Measurements from ENCODE around the gene PVR.
"Not testable (repeated sequence)": the region's sequence is repeated elsewhere in the genome, so short reads cannot be mapped to it uniquely, and the experiment has no call there.

Gene PVR

DNA sequence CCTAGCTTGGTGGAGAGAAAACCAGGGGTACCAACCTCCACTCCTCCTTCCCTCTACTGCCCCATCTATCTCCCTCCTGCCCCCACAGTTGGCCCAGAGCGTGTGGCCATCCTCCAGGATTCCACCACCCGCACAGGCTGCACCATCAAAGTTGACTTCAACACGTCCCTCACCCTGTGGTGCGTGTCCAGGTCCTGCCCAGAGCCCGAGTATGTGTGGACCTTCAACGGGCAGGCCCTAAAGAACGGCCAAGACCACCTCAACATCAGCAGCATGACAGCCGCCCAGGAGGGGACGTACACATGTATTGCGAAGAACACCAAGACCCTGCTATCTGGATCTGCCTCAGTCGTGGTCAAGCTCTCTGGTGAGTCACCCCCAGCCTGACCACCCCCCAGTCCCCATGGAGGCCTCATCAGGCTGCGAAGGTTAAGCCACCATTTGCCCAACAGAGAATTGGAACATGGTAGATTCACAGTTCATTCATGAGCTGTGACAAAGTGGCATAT is 61.8 kb downstream of the PVR start:
- TF ChIP-seq, protein P1, sequence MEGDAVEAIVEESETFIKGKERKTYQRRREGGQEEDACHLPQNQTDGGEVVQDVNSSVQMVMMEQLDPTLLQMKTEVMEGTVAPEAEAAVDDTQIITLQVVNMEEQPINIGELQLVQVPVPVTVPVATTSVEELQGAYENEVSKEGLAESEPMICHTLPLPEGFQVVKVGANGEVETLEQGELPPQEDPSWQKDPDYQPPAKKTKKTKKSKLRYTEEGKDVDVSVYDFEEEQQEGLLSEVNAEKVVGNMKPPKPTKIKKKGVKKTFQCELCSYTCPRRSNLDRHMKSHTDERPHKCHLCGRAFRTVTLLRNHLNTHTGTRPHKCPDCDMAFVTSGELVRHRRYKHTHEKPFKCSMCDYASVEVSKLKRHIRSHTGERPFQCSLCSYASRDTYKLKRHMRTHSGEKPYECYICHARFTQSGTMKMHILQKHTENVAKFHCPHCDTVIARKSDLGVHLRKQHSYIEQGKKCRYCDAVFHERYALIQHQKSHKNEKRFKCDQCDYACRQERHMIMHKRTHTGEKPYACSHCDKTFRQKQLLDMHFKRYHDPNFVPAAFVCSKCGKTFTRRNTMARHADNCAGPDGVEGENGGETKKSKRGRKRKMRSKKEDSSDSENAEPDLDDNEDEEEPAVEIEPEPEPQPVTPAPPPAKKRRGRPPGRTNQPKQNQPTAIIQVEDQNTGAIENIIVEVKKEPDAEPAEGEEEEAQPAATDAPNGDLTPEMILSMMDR (conservative IDR thresholded peaks at IDR 0.05; ENCODE audit: low read depth): no peak
- no peak overlapping the region for H3K27ac ChIP-seq
- POLR2A ChIA-PET (ENCODE audit: low non-redundant PET): no interaction called here
- no peak for DNase-seq (ENCODE audit: low spot score)
- CTCF ChIA-PET: interaction anchor here (1.5 kb wide), 1 partner anchor 16 kb away, joined by 6 read pairs; no protein-coding TSS in a partner anchor

GRCh38 chr19:44706506-44707236 is 63.0 kb downstream of the PVR start:
- TF ChIP-seq, protein P1 (conservative IDR thresholded peaks at IDR 0.05; ENCODE audit: low read depth): no peak
- POLR2A ChIA-PET (ENCODE audit: low non-redundant PET): no interaction called here

GRCh38 chr19:44707794-44708193 is 64.1 kb downstream of the PVR start:
- ChIA-PET POLR2A (ENCODE audit: low non-redundant PET) (no interaction called here), CTCF (interaction anchor here (0.7 kb wide), 1 partner anchor 16 kb away, joined by 4 read pairs; no protein-coding TSS in a partner anchor)
- H3K27ac ChIP-seq: no peak overlapping the region
- TF ChIP-seq, protein P1 (conservative IDR thresholded peaks at IDR 0.05; ENCODE audit: low read depth): no peak
- no peak for DNase-seq (ENCODE audit: low spot score)

More at GRCh38 chr19:44706506-44707236, 63.0 kb downstream of the PVR start:
- H3K27ac ChIP-seq: no peak overlapping the region
- CTCF ChIA-PET: interaction anchor here (0.7 to 1.5 kb wide), 2 partner anchors 17 kb away, joined by 4 to 6 read pairs; no protein-coding TSS in a partner anchor
- no peak for DNase-seq (ENCODE audit: low spot score)

DNA sequence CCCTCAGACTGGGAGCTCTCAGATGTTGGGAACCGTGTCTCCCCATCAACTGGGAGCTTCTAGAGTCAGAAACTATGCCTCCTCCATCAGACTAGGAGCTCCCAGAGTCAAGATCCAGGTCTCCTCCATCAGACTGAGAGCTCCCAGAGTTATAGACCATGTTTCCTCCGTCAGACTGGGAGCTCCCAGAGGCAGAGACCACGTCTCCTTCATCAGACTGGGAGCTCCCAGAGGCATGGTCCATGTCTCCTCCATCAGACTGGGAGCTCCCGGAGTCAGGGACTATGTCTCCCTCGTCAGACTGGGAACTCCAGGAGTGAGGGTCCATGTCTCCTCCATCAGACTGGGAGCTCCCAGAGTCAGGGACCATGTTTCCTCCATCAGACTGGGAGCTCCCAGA is 65.2 kb downstream of the PVR start:
- no peak overlapping the region for H3K27ac ChIP-seq
- CTCF ChIA-PET: interaction anchor here (0.7 kb wide), 1 partner anchor 133 kb away, joined by 3 read pairs; no protein-coding TSS in a partner anchor
- POLR2A ChIA-PET (ENCODE audit: low non-redundant PET): no interaction called here
- TF ChIP-seq, protein P1 (conservative IDR thresholded peaks at IDR 0.05; ENCODE audit: low read depth): no peak
- no peak for DNase-seq (ENCODE audit: low spot score)

GRCh38 chr19:44709434-44710266 is 65.9 kb downstream of the PVR start:
- DNase-seq (ENCODE audit: low spot score); CTCF ChIA-PET; POLR2A ChIA-PET (ENCODE audit: low non-redundant PET); H3K27ac ChIP-seq: not testable (repeated sequence)

DNA sequence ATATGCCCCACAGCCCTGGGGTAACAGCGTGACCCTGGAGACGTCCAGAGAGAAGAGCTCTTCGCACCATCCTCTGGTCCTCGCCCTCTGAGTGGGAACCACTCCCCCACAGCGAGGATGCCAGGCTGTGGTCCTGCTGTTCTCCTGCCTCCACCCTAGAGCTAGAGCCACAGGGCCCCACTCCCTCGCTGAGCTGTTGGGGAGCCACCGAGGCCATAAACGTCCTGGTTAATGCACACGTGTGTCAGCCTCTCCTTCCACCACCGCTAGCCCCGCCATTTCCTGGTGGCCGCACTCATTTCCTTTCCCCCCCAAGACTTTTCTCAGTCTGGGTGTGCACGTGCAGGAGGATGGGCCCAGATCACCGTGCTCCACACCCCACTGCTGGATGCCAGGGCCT is 66.8 kb downstream of the PVR start:
- CTCF ChIA-PET: no interaction called here
- POLR2A ChIA-PET (ENCODE audit: low non-redundant PET): no interaction called here
- no peak for DNase-seq (ENCODE audit: low spot score)
- TF ChIP-seq, protein P1 (conservative IDR thresholded peaks at IDR 0.05; ENCODE audit: low read depth): no peak
- H3K27ac ChIP-seq: no peak overlapping the region; the same call in 1 of the 2 replicates
